ENCODE measurements around the gene OCIAD2.
"Not testable (repeated sequence)": the region's sequence is repeated elsewhere in the genome, so short reads cannot be mapped to it uniquely, and the experiment has no call there.

OCIAD2 gene

GRCh38 chr4:48937033-48937432, 30.5 kb upstream of the OCIAD2 start:
- H3K4me3 ChIP-seq (ENCODE audit: low read depth, low read length), result no peak overlapping the region
- no peak for DNase-seq (ENCODE audit: low read depth)
- TF ChIP-seq POLR2A (IDR thresholded peaks at IDR 0.05; ENCODE audit: extremely low read depth, insufficient read length), result no peak
- no peak for TF ChIP-seq CTCF (IDR thresholded peaks at IDR 0.05; ENCODE audit: low read depth, low read length)
- no peak for TF ChIP-seq MAX (IDR thresholded peaks at IDR 0.05; ENCODE audit: low read depth, low read length)
- no peak for TF ChIP-seq MYC (IDR thresholded peaks at IDR 0.05; ENCODE audit: low read depth, low read length)

- H3K4me3 ChIP-seq (ENCODE audit: low read depth, low read length), result no peak overlapping the region
- no peak for TF ChIP-seq CTCF (IDR thresholded peaks at IDR 0.05; ENCODE audit: low read depth, low read length)
- no peak for TF ChIP-seq POLR2A (IDR thresholded peaks at IDR 0.05; ENCODE audit: extremely low read depth, insufficient read length)
- no peak for TF ChIP-seq MYC (IDR thresholded peaks at IDR 0.05; ENCODE audit: low read depth, low read length)
- DNase-seq (ENCODE audit: low read depth), result no peak
Observed at GRCh38 chr4:48931459-48931858, 24.9 kb upstream of the OCIAD2 start.

- DNase-seq (ENCODE audit: low read depth), result peak; percentile 20
- TF ChIP-seq MYC (IDR thresholded peaks at IDR 0.05; ENCODE audit: low read depth, low read length) (no peak), CTCF (IDR thresholded peaks at IDR 0.05; ENCODE audit: low read depth, low read length) (no peak), MAX (IDR thresholded peaks at IDR 0.05; ENCODE audit: low read depth, low read length) (no peak), POLR2A (IDR thresholded peaks at IDR 0.05; ENCODE audit: extremely low read depth, insufficient read length) (no peak)
- no peak overlapping the region for H3K4me3 ChIP-seq (ENCODE audit: low read depth, low read length)
Observed at GRCh38 chr4:48930654-48931053, 24.1 kb upstream of the OCIAD2 start.

GRCh38 chr4:48924416-48924815, 17.8 kb upstream of the OCIAD2 start:
- TF ChIP-seq CTCF (IDR thresholded peaks at IDR 0.05; ENCODE audit: low read depth, low read length), result no peak
- TF ChIP-seq MAX (IDR thresholded peaks at IDR 0.05; ENCODE audit: low read depth, low read length), result no peak
- TF ChIP-seq POLR2A (IDR thresholded peaks at IDR 0.05; ENCODE audit: extremely low read depth, insufficient read length), result no peak
- no peak for TF ChIP-seq MYC (IDR thresholded peaks at IDR 0.05; ENCODE audit: low read depth, low read length)
- DNase-seq (ENCODE audit: low read depth), result no peak
- no peak overlapping the region for H3K4me3 ChIP-seq (ENCODE audit: low read depth, low read length)

- DNase-seq (ENCODE audit: low read depth); H3K4me3 ChIP-seq (ENCODE audit: low read depth, low read length): not testable (repeated sequence)
Observed at GRCh38 chr4:48923065-48923464, 16.5 kb upstream of the OCIAD2 start.

- no peak overlapping the region for H3K4me3 ChIP-seq (ENCODE audit: low read depth, low read length)
Observed at GRCh38 chr4:48914311-48914710, 7.7 kb upstream of the OCIAD2 start.

More at GRCh38 chr4:48914311-48914710, 7.7 kb upstream of the OCIAD2 start:
- TF ChIP-seq MAX (IDR thresholded peaks at IDR 0.05; ENCODE audit: low read depth, low read length), result no peak
- TF ChIP-seq MYC (IDR thresholded peaks at IDR 0.05; ENCODE audit: low read depth, low read length), result no peak
- TF ChIP-seq CTCF (IDR thresholded peaks at IDR 0.05; ENCODE audit: low read depth, low read length), result no peak
- DNase-seq (ENCODE audit: low read depth), result no peak

All from NB4 (cell line).